ENCODE results near the gene PLAAT2. TPM values are rescaled to one million over a fixed set of nuclear protein-coding genes. Genes with fewer than 3 reads are reported as not detected.
"Not testable (repeated sequence)": the region's sequence is repeated elsewhere in the genome, so short reads cannot be mapped to it uniquely, and the experiment has no call there.

Gene PLAAT2
- total RNA-seq, 1 donor from 2014 or later: 2.9 TPM

- intact Hi-C loops (cut with DNase I): no loop called here
- Histone ChIP-seq H3K4me3 (no peak overlapping the region), H3K27me3 (ENCODE audit: low read depth) (no peaks in the 10 kb centered on the region), H3K36me3 (peaks cover 76% of the 10 kb centered on the region), H3K9me3 (no peaks in the 10 kb centered on the region), H3K27ac (no peak overlapping the region), H3K4me1 (no peaks in the 10 kb centered on the region)
- ATAC-seq (no peak), DNase-seq (no peak)
- TF ChIP-seq CTCF (IDR thresholded peaks at IDR 0.05): no peak
Observed at GRCh38 chr11:63586451-63587166, 23.4 kb upstream of the PLAAT2 start.

DNA sequence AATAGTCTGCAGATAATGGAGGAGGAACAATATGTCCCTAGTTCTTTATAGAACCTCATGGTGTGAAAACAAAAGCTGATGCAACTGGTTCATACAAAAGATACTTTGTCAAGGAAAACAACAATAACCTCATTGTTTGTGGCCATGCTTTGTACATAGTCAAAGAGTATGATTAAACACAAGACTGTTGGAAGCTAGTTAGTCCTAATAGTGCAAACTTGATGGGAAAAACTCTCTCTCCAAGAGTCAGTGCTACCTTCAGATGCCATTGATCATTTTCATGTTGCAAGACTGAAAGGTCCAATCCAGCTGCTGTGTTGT lies 20.1 kb upstream of the PLAAT2 start:
- Histone ChIP-seq H3K27me3 (ENCODE audit: low read depth) (no peaks in the 10 kb centered on the region), H3K4me3 (no peak overlapping the region), H3K36me3 (peaks cover 51% of the 10 kb centered on the region), H3K9me3 (peaks cover 4% of the 10 kb centered on the region), H3K27ac (no peak overlapping the region), H3K4me1 (no peaks in the 10 kb centered on the region)
- intact Hi-C loops (cut with DNase I): no loop called here
- no peak for ATAC-seq
- TF ChIP-seq CTCF (IDR thresholded peaks at IDR 0.05): no peak
- DNase-seq: no peak

DNA sequence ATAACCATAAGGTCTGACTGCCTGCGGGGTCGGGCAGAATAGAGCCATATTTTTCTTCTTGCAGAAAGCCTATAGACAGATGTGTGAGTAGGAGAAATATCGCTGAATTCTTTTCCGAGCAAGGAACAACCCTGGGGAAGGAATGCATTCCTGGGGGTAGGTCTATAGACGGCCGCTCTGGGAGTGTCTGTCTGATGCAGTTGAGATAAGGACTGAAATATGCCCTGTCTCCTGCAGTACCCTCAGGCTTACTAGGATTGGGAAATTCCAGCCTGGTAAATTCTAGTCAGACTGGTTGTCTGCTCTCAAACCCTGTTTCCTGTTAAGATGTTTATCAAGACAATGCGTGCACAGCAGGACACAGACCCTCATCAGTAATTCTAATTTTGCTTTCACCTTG lies 18.0 kb upstream of the PLAAT2 start:
- intact Hi-C loops (cut with DNase I); H3K9me3 ChIP-seq; H3K27me3 ChIP-seq (ENCODE audit: low read depth); H3K4me3 ChIP-seq; H3K4me1 ChIP-seq; H3K27ac ChIP-seq; ATAC-seq; DNase-seq: not testable (repeated sequence)
- H3K36me3 ChIP-seq: peaks cover 31% of the 10 kb centered on the region

- H3K9me3 ChIP-seq; intact Hi-C loops (cut with DNase I): not testable (repeated sequence)
Observed at GRCh38 chr11:63578882-63579281, 15.7 kb upstream of the PLAAT2 start.

DNA sequence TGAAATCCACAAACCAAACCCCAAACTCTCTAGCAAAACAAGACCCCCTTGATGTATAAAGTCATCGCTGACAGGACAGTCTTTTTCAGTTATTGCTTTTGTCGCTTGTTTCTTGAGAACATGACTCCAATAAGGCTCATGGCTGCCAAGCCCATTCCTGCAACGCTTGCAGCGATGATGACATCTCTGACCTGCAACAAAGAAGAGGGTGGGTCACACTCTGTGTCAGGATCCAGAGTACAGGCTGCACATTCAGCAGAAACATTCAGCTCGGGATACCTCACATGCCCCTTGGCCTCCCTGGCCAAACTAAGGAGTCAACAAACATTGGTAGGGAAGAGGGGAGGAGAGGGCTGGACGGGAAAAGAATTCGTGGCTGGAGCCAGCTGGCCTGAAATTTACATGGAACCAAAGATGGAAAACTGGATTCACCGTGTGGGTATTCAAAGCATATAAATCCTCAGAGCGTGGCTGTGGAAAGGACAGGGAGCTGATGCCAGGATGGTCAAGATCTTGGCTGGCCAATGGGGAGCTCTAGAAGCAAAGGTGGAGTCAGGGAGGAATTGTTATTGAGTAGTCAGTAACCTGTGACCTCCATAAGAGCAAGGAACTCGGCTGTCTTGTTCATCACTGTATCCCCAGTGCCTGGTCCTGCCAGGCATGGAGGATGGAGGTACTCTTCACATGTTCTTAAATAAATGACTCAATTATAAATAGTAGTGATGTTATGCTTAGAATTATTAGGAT lies 11.8 kb upstream of the PLAAT2 start:
- Histone ChIP-seq H3K36me3 (no peaks in the 10 kb centered on the region), H3K27ac (peak overlapping the region; percentile 76), H3K27me3 (ENCODE audit: low read depth) (no peaks in the 10 kb centered on the region), H3K4me1 (peaks cover 27% of the 10 kb centered on the region), H3K4me3 (peak overlapping the region; percentile 37), H3K9me3 (peaks cover 2% of the 10 kb centered on the region)
- no peak for TF ChIP-seq CTCF (IDR thresholded peaks at IDR 0.05)
- DNase-seq: no peak
- intact Hi-C loops (cut with DNase I): no loop called here
- peak; percentile 62 to 74 for ATAC-seq

More at GRCh38 chr11:63578882-63579281, 15.7 kb upstream of the PLAAT2 start:
- peaks cover 17% of the 10 kb centered on the region for H3K36me3 ChIP-seq
- H3K27me3 ChIP-seq (ENCODE audit: low read depth); ATAC-seq; DNase-seq; H3K27ac ChIP-seq; H3K4me3 ChIP-seq: not testable (repeated sequence)
- peaks cover 20% of the 10 kb centered on the region for H3K4me1 ChIP-seq

DNA sequence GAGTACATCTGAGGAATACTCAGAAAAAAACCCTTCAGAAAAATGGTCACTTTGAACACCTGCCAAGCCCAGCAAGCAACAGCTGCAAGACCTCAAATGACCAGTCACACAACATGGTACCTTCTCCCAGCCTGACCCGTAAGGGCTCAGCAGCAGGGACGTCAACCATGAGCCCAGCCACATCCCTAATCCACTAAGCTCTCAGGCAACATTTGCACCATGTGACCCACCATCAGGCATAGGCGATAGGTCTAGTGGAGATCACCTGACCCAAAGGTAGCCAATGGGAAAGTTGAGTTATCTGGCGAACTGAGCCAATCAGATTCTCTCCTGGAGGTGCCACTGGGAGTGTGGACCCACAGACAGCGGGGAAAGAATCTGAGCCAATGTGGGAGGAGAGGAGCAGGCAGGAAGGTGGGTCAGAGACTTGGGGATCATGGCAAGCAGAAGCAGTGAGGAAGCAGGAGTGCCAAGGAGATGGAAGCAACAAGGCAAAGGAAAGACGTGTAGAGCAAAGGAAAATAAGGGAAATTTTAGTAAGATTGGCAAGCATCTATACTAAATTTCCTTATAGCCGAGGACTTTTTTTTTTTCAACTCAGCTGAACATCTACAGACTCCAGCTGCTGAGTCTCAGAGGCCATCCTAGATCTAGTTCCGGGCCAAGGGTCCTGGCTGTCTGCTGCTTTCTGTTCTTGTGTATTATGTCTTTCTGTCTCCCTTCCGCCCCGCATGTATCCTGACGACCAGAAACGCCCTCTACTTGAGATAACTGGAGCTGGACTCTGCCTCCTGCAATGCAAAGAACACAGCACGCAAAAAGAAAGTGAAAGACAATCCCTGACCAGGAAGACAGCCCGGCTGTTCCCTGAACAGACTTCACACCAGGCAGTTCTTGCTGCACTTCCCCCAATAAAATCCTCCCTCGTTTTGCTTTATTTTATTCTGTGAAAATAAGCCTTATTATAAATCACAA lies 11.0 kb upstream of the PLAAT2 start:
- Histone ChIP-seq H3K4me3 (peak overlapping the region; percentile 37), H3K36me3 (no peaks in the 10 kb centered on the region), H3K9me3 (no peaks in the 10 kb centered on the region), H3K4me1 (peaks cover 27% of the 10 kb centered on the region), H3K27me3 (ENCODE audit: low read depth) (no peaks in the 10 kb centered on the region), H3K27ac (peak overlapping the region; percentile 76)
- ATAC-seq (peak; percentile 92 to 95), DNase-seq (no peak)
- intact Hi-C loops (cut with DNase I): no loop called here
- peak; percentile 15 for TF ChIP-seq CTCF (IDR thresholded peaks at IDR 0.05)
